ENCODE results near the gene COG1.
A peak's percentile ranks its signal among the peaks of the same experiment; 100 is the strongest.

The COG1 gene

GRCh38 chr17:73201215-73202069, 8.6 kb downstream of the COG1 start:
- DNase-seq: no peak

- DNase-seq: peak; percentile 17
Observed at GRCh38 chr17:73203135-73203787, 10.4 kb downstream of the COG1 start.

GRCh38 chr17:73203788-73204479, 11.1 kb downstream of the COG1 start:
- no peak for DNase-seq

- DNase-seq: no peak
Observed at GRCh38 chr17:73205459-73205961, 12.7 kb downstream of the COG1 start.

GRCh38 chr17:73208139-73208827, 15.4 kb downstream of the COG1 start:
- DNase-seq: no peak

GRCh38 chr17:73209436-73209835, 16.6 kb downstream of the COG1 start:
- DNase-seq: no peak

- no peak for DNase-seq
Observed at GRCh38 chr17:73210002-73210678, 17.3 kb downstream of the COG1 start.

- no peak for DNase-seq
Observed at GRCh38 chr17:73211745-73212144, 18.9 kb downstream of the COG1 start.

GRCh38 chr17:73214008-73214407, 21.2 kb downstream of the COG1 start:
- DNase-seq: no peak

- no peak for DNase-seq
Observed at GRCh38 chr17:73214851-73215250, 22.0 kb downstream of the COG1 start.

GRCh38 chr17:73215447-73215846, 22.6 kb downstream of the COG1 start:
- DNase-seq: no peak

GRCh38 chr17:73223626-73224230, 30.9 kb downstream of the COG1 start:
- no peak for DNase-seq

GRCh38 chr17:73224237-73224636, 31.4 kb downstream of the COG1 start:
- no peak for DNase-seq

- DNase-seq: no peak
Observed at GRCh38 chr17:73224663-73225305, 31.9 kb downstream of the COG1 start.

GRCh38 chr17:73226556-73227172, 33.8 kb downstream of the COG1 start:
- DNase-seq: no peak

- no peak for DNase-seq
Observed at GRCh38 chr17:73227379-73227778, 34.5 kb downstream of the COG1 start.

- DNase-seq: no peak
Observed at GRCh38 chr17:73227944-73228343, 35.1 kb downstream of the COG1 start.

GRCh38 chr17:73228748-73229236, 35.9 kb downstream of the COG1 start:
- DNase-seq: no peak

- DNase-seq: no peak
Observed at GRCh38 chr17:73230088-73230487, 37.2 kb downstream of the COG1 start.

GRCh38 chr17:73231395-73231794, 38.5 kb downstream of the COG1 start:
- DNase-seq: no peak
